Activated CD4-positive, alpha-beta T cell treated with anti-CD3 and anti-CD28 coated beads, Interleukin-2, amount 10 ng/mL, durations not matched to agents 24 days and 14 days (primary cell): ENCODE measurements around the gene PARP12. TPM values are rescaled to one million over a fixed set of nuclear protein-coding genes. Genes with fewer than 3 reads are reported as not detected.

Source experiments
- DNase-seq: peaks from one replicate; pipeline ENCODE4 v3.0.0; 2022
- H3K27ac Mint-ChIP-seq: one replicate; pipeline ENCODE4 v1.8.0; 2022; ENCODE audit warnings: mild to moderate bottlenecking, mixed read lengths
- H3K27me3 Mint-ChIP-seq: one replicate; pipeline ENCODE4 v1.8.0; 2022; ENCODE audit warnings: mixed read lengths
- H3K36me3 Mint-ChIP-seq: one replicate; pipeline ENCODE4 v1.8.0; 2022; ENCODE audit warnings: low read depth, mild to moderate bottlenecking, mixed read lengths
- H3K4me1 Mint-ChIP-seq: one replicate; pipeline ENCODE4 v1.8.0; 2021; ENCODE audit warnings: mixed read lengths
- H3K4me3 Mint-ChIP-seq: one replicate; pipeline ENCODE4 v1.8.0; 2022; ENCODE audit warnings: mild to moderate bottlenecking, moderate library complexity, mixed read lengths
- H3K9me3 Mint-ChIP-seq: one replicate; pipeline ENCODE4 v1.8.0; 2021; ENCODE audit warnings: mixed read lengths
- intact Hi-C: fragments of 100-400 bp; cut with micrococcal nuclease; formaldehyde crosslinking; loops from one replicate; pipeline ENCODE4 v1.15.1; 2023
- total RNA-seq: library from RNA; stranded (reverse); gene quantifications from 2 replicates; pipeline ENCODE4 v1.2.3, GENCODE V29; 2022

Gene PARP12
- total RNA-seq, 1 donor from 2014 or later: 53.3 TPM

DNA sequence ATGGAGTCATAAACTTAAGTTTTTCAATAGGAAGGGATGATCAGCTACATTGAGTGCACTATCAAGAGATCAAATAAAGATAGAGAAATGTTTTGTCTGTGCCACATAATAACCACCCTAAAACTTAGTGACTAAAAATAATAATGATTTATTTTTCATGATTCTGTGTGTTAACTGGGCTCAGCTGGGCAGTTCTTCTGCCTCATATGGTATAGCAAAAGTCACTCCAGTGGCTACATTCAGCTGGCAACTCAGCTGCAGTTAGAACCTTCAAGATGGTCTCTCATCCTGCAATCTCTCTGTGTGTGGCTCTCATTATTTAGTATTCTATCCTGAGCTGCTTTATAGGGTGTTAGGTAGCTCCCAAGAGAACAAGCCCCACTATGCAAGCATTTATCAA, 7.8 kb upstream of the PARP12 start:
- H3K27me3 Mint-ChIP-seq: peaks cover 19% of the 10 kb centered on the region
- peaks cover 6% of the 10 kb centered on the region for H3K4me1 Mint-ChIP-seq
- H3K4me3 Mint-ChIP-seq: no peak overlapping the region
- intact Hi-C loops: no loop called here
- peaks cover 30% of the 10 kb centered on the region for H3K9me3 Mint-ChIP-seq
- H3K36me3 Mint-ChIP-seq: peaks cover 15% of the 10 kb centered on the region
- DNase-seq: no peak
- no peak overlapping the region for H3K27ac Mint-ChIP-seq

GRCh38 chr7:140069298-140069949, 6.7 kb upstream of the PARP12 start:
- peaks cover 30% of the 10 kb centered on the region for H3K9me3 Mint-ChIP-seq
- H3K27me3 Mint-ChIP-seq: peaks cover 14% of the 10 kb centered on the region
- no peak overlapping the region for H3K27ac Mint-ChIP-seq
- DNase-seq: no peak
- H3K4me3 Mint-ChIP-seq: no peak overlapping the region
- H3K4me1 Mint-ChIP-seq: peaks cover 6% of the 10 kb centered on the region
- H3K36me3 Mint-ChIP-seq: peaks cover 16% of the 10 kb centered on the region
- intact Hi-C loops: no loop called here

DNA sequence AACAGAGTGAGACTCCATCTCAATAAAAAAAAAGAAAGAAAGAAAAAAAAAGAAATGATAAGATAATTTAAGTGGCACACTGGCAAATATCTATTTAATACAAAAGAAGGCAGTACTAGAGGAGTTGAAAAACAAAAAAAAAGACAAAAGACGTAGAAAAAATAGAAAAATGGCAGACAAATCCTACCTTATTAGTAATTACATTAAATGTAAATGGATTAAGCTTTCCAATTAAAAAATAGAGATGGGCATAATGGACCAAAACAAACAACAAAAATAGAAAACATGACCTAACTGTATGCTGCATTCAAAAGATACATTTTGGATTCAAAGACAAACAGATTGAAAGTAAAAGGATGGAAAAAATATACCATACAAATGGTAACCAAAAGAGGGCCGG, 5.3 kb upstream of the PARP12 start:
- H3K4me3 Mint-ChIP-seq: no peak overlapping the region
- H3K27me3 Mint-ChIP-seq: peaks cover 10% of the 10 kb centered on the region
- H3K9me3 Mint-ChIP-seq: peaks cover 30% of the 10 kb centered on the region
- H3K36me3 Mint-ChIP-seq: peaks cover 17% of the 10 kb centered on the region
- intact Hi-C loops: no loop called here
- DNase-seq: no peak
- no peak overlapping the region for H3K27ac Mint-ChIP-seq
- peaks cover 15% of the 10 kb centered on the region for H3K4me1 Mint-ChIP-seq

GRCh38 chr7:140067052-140067451, 4.3 kb upstream of the PARP12 start:
- DNase-seq: no peak
- Mint-ChIP-seq H3K36me3 (peaks cover 17% of the 10 kb centered on the region), H3K27me3 (peaks cover 6% of the 10 kb centered on the region), H3K4me1 (peaks cover 15% of the 10 kb centered on the region), H3K27ac (no peak overlapping the region), H3K9me3 (peaks cover 30% of the 10 kb centered on the region), H3K4me3 (no peak overlapping the region)
- intact Hi-C loops: no loop called here

- intact Hi-C loops: loop anchor here (1.0 to 5.0 kb wide), 7 partner anchors 113 to 830 kb away; partner anchors contain the start of genes MKRN1, RAB19 and UBN2
- peaks cover 54% of the 10 kb centered on the region for H3K4me1 Mint-ChIP-seq
Measured at GRCh38 chr7:140062118-140062527, 628 bp downstream of the PARP12 start.

DNA sequence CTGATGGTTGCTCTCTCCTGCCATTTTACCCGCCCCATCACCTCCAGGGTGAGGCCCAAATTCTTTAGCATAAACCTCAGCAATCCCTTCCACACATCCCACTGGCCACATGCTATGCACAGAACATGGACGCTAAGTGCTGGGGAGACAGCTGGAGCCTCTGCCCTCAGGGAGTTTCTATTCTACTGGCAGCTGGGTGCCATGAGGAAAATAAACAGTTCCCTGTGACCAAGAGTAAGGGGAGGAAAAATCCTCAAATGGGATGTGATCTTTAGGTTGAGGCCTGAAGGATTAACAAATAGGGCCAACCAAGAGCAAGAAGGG, 1.2 kb downstream of the PARP12 start:
- Mint-ChIP-seq H3K4me1 (peaks cover 57% of the 10 kb centered on the region), H3K27ac (peak overlapping the region; percentile 94), H3K27me3 (peaks cover 2% of the 10 kb centered on the region), H3K36me3 (peaks cover 35% of the 10 kb centered on the region), H3K4me3 (peak overlapping the region; percentile 83), H3K9me3 (peaks cover 16% of the 10 kb centered on the region)
- intact Hi-C loops: loop anchor here (5.0 kb wide), 5 partner anchors 161 to 829 kb away; partner anchors contain the start of genes RAB19 and UBN2
- no peak for DNase-seq

More at GRCh38 chr7:140062118-140062527, 628 bp downstream of the PARP12 start:
- DNase-seq: peak; percentile 80
- Mint-ChIP-seq H3K27ac (peak overlapping the region; percentile 94), H3K27me3 (peaks cover 2% of the 10 kb centered on the region), H3K4me3 (peak overlapping the region; percentile 83), H3K9me3 (peaks cover 21% of the 10 kb centered on the region), H3K36me3 (peaks cover 35% of the 10 kb centered on the region)

GRCh38 chr7:140060788-140061606, 1.8 kb downstream of the PARP12 start:
- peaks cover 37% of the 10 kb centered on the region for H3K36me3 Mint-ChIP-seq
- peaks cover 60% of the 10 kb centered on the region for H3K4me1 Mint-ChIP-seq
- peak; percentile 62 for DNase-seq
- peaks cover 2% of the 10 kb centered on the region for H3K27me3 Mint-ChIP-seq
- H3K4me3 Mint-ChIP-seq: peak overlapping the region; percentile 83
- H3K27ac Mint-ChIP-seq: peak overlapping the region; percentile 94
- intact Hi-C loops: loop anchor here (5.0 kb wide), 5 partner anchors 161 to 829 kb away; partner anchors contain the start of genes RAB19 and UBN2
- peaks cover 10% of the 10 kb centered on the region for H3K9me3 Mint-ChIP-seq

- DNase-seq: no peak
- Mint-ChIP-seq H3K4me1 (peaks cover 63% of the 10 kb centered on the region), H3K27ac (peak overlapping the region; percentile 94), H3K4me3 (peak overlapping the region; percentile 83), H3K36me3 (peaks cover 38% of the 10 kb centered on the region), H3K27me3 (no peaks in the 10 kb centered on the region), H3K9me3 (peaks cover 6% of the 10 kb centered on the region)
- intact Hi-C loops: loop anchor here (5.0 kb wide), 5 partner anchors 162 to 828 kb away; partner anchors contain the start of genes RAB19 and UBN2
Measured at GRCh38 chr7:140060243-140060630, 2.5 kb downstream of the PARP12 start.

DNA sequence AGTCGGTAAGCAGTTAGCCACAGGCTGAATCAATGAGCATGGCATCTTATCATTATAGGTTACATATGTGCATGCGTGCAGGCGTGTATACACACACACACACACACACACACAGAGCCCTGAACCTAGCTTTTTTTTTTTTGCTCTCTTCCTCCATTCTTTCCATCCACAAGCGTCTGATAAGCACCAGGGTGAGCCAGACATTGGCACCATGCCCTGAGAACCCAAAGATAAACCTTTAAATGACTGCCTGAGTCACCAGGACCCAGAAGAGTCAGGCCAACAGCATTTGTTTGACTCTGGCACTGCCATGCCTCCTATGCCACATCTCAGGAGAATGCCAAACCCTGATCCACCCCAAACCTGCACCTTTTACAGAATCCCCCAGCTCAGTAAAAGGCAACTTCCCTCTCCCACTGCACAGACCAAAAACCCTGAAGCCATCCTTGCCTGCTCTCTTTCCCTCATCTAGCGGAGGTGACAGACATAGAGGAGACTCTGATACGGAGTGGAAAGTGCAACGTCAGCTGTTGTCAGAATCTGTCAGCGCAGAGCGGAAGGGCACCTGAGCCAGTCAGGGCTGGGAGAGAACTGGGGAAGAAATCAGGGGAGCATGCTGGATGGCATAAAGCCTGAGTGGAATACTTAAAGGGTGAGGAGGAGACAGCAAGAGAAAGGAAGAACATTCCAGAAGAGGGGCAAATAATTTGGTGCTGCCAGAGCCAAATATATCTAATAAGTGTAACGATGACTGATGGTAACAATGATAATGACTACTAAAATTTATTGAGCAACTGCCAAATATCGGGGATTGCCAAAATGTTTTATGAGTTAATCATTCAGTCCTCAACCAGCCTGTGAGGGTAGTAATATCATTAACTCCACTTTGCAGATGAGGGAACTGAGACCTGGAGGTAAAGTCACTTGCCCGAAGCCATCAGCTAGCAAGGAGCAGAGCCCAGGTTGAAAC, 3.2 kb downstream of the PARP12 start:
- Mint-ChIP-seq H3K4me3 (peak overlapping the region; percentile 83), H3K36me3 (peaks cover 42% of the 10 kb centered on the region), H3K27ac (peak overlapping the region; percentile 94), H3K9me3 (peaks cover 6% of the 10 kb centered on the region), H3K4me1 (peaks cover 68% of the 10 kb centered on the region), H3K27me3 (no peaks in the 10 kb centered on the region)
- peak; percentile 71 for DNase-seq
- intact Hi-C loops: loop anchor here (5.0 kb wide), 5 partner anchors 163 to 827 kb away; partner anchors contain the start of genes RAB19 and UBN2

DNA sequence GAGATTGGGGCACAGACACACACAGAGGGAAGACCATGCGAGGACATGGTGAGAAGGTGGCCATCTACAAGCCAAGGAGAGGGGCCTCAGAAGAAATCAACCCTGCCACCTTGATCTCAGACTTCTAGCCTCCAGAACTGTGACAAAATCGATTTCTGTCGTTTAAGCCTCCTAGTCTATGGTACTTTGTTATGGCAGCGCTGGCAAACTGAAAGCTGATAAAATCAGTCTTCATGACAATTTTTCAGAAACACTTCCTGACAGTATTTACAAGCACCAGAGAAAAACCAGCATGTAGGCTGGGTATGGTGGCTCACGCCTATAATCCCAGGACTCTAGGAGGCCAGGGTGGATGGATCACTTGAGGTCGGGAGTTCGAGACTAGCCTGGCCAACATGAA, 4.2 kb downstream of the PARP12 start:
- peak; percentile 62 for DNase-seq
- H3K27me3 Mint-ChIP-seq: no peaks in the 10 kb centered on the region
- H3K36me3 Mint-ChIP-seq: peaks cover 49% of the 10 kb centered on the region
- intact Hi-C loops: no loop called here
- peak overlapping the region; percentile 83 for H3K4me3 Mint-ChIP-seq
- H3K4me1 Mint-ChIP-seq: peaks cover 74% of the 10 kb centered on the region
- H3K9me3 Mint-ChIP-seq: peaks cover 6% of the 10 kb centered on the region
- peak overlapping the region; percentile 35 for H3K27ac Mint-ChIP-seq

- Mint-ChIP-seq H3K4me3 (no peak overlapping the region), H3K27me3 (no peaks in the 10 kb centered on the region), H3K27ac (no peak overlapping the region), H3K9me3 (peaks cover 6% of the 10 kb centered on the region), H3K36me3 (peaks cover 60% of the 10 kb centered on the region), H3K4me1 (peaks cover 77% of the 10 kb centered on the region)
- intact Hi-C loops: no loop called here
- DNase-seq: no peak
Measured at GRCh38 chr7:140057143-140057535, 5.6 kb downstream of the PARP12 start.

- no peak for DNase-seq
- H3K4me3 Mint-ChIP-seq: no peak overlapping the region
- intact Hi-C loops: no loop called here
- no peak overlapping the region for H3K27ac Mint-ChIP-seq
- H3K36me3 Mint-ChIP-seq: peaks cover 65% of the 10 kb centered on the region
- peaks cover 6% of the 10 kb centered on the region for H3K9me3 Mint-ChIP-seq
- H3K27me3 Mint-ChIP-seq: no peaks in the 10 kb centered on the region
- H3K4me1 Mint-ChIP-seq: peaks cover 76% of the 10 kb centered on the region
Measured at GRCh38 chr7:140056431-140057142, 6.2 kb downstream of the PARP12 start.

GRCh38 chr7:140055833-140056232, 6.9 kb downstream of the PARP12 start:
- intact Hi-C loops: no loop called here
- Mint-ChIP-seq H3K4me1 (peaks cover 68% of the 10 kb centered on the region), H3K27ac (no peak overlapping the region), H3K4me3 (no peak overlapping the region), H3K36me3 (peaks cover 64% of the 10 kb centered on the region), H3K9me3 (peaks cover 4% of the 10 kb centered on the region), H3K27me3 (no peaks in the 10 kb centered on the region)
- no peak for DNase-seq
